HG03460 (cell line): ENCODE results near the gene IFITM2.
"Not testable (repeated sequence)": the region's sequence is repeated elsewhere in the genome, so short reads cannot be mapped to it uniquely, and the experiment has no call there.

Experiments used
- ATAC-seq: cut with Tn5 transposase; IDR thresholded peaks from one replicate; pipeline ENCODE4 v1.9.1; 2021; ENCODE audit not compliant: unreplicated experiment

Gene IFITM2

DNA sequence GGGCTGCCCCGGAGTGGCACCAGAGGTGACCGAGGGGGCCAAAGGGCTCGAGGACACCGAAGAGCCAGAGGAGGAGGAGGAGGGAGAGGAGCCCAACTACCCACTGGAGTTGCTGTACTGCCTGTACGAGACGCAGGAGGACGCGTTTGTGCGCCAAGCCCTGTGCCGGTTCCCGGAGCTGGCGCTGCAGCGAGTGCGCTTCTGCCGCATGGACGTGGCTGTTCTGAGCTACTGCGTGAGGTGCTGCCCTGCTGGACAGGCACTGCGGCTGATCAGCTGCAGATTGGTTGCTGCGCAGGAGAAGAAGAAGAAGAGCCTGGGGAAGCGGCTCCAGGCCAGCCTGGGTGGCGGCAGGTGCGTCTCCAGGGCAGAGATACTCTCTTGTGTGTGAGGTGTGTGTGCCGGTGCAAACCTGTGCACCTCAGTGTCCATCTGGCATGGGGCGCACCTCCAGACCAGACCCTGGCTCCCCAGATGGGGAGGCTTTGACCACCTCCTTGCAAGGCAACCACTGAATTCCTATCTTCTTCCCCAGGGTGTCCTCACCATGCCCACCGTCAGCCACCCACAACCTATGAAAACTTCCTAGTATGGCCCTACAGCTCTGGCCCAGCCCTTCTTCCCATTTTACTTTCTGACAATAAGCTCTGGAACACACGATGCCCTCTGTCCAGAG, 26.0 kb upstream of the IFITM2 start:
- no peak for ATAC-seq

DNA sequence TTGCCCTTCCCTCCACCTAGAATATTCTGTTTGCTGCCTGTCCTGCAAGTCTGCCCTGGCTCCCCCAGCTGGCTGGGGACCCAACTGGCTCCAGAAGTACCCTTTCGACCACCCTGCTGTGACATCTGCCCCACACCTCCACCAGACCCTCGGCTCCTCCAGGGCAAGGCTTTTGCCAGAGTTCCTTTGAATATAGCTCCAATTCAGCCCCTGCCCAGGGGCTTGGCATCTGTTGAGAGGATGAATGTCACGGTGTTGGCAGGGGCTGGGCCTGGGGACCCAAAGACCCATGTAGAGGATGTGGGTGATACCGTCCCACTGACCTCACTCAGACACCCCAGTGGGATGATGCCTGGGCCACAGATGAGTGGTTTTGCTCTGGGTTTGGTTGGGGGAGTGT, 25.4 kb upstream of the IFITM2 start:
- no peak for ATAC-seq

DNA sequence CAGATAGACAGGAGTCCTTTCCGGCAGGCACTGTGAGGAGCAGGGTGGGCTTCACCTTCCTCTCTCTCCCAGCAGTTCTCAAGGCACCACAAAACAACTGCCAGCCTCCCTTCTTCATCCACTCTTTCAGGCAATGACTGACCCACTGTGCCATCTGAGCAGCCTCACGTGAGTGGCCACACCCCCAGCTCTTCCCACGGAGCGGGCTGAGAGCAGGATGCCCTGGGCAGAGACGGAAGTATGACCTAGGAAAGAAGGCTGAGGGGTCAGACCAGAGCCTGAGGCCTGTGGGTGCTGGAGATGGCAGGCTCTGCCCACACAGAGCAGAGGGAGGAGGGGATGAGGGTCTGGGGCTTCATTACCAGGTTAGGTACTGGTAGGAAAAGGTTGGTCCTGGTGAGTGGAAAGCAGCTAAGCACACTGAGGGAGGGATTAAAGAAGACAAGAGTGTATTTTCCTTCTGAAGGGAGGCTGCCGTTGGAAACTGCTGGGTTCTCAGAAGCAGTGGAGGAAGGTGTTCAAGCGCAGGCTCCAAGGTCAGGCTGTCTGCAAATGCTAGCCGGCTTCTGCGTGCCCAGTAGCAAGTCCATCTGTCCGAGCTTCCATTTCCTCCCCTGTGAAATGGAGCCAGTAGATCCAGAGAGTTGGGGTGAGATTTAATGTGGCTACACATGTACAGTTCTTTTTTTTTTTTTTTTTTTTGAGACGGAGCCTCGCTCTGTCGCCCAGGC, 24.8 kb upstream of the IFITM2 start:
- no peak for ATAC-seq

DNA sequence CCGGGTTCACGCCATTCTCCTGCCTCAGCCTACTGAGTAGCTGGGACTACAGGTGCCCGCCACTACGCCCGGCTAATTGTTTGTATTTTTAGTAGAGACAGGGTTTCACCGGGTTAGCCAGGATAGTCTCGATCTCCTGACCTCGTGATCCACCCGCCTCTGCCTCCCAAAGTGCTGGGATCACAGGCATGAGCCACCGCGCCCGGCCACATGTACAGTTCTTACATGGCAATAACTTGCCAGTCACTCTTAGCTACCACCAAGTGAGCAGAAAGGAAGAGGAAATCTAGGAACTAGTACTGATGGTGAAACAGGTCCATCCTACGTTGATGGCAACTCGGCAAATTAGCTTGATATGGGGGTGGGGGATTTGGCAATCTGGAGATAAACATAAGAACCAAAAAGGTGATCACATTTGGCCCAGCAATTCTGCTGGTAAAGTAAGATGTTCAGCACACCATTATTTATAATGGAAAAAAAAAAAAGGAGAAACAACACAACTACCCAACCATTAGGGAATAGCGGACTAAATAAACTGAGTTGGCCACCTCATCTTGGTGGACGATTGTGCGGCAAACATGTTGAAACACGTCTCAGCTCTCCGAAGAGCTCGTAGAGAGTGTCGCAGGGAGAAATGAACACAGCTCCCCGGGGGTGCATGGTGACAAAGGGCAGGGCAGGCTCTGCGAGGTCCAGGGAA, 24.1 kb upstream of the IFITM2 start:
- ATAC-seq = no peak

DNA sequence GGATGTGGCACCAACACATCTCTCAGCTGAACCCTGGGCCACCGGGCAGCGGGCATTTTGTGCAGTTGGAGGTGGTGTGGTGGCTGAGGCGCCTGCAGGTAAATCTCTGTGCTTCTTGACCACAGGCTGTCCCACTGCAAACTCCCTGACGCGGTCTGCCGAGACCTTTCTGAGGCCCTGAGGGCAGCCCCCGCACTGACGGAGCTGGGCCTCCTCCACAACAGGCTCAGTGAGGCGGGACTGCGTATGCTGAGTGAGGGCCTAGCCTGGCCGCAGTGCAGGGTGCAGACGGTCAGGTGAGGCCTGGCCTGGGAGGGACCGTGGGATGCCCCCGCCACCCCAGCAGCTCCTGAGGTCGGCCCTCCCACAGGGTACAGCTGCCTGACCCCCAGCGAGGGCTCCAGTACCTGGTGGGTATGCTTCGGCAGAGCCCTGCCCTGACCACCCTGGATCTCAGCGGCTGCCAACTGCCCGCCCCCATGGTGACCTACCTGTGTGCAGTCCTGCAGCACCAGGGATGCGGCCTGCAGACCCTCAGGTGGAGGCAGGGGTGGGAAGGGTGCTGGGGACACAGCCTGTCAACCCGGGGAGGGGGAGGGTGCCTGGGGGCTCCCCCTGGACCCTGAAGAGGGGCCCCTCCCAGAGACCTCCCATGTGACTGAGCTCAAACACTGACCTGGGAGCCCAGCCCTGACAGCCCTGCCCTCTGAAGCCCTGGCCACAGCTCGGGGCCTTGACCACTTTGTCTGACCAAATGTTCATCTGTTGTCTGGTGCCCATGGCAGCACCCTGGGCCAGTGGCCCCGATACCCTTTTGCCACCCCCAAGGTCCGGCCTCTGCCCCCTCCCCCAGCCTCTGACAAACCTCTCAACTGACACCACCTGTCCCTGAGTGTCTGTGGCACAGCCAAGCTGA, 23.3 kb upstream of the IFITM2 start:
- ATAC-seq = no peak

DNA sequence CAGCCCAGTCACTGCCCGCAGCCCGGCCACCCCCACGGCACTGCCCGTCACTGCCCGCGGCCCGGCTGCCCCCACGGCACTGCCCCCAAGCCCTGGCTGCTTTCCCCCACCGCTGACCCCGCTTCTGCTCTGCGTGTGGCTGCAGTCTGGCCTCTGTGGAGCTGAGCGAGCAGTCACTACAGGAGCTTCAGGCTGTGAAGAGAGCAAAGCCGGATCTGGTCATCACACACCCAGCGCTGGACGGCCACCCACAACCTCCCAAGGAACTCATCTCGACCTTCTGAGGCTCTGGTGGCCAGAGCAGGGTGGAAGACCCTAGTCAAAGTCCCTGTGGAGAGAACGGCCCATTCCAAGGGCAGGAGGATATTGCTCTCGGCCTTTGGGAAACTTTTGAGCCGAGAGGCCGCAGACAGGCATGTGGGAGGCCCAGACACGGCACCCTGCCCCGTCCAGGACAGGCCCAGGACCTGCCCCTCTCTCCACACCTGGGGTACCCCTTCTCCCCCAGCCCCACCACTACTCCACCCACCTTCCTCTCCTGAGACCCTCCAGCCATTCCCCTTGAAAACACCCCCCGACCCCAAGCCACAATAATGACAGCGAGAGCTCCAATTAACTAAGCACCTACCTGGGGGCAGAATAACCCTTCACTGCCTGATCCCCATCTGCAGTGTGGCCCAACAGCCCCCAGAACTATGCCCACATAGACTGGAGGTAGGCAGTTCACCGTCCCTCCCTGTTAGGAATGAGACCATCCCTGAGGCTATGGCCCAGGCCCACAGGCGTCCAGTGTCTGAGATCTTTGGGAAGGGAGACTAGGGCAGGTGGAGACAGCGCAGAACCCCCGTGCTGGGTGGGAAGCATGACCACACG, 22.4 kb upstream of the IFITM2 start:
- no peak for ATAC-seq

DNA sequence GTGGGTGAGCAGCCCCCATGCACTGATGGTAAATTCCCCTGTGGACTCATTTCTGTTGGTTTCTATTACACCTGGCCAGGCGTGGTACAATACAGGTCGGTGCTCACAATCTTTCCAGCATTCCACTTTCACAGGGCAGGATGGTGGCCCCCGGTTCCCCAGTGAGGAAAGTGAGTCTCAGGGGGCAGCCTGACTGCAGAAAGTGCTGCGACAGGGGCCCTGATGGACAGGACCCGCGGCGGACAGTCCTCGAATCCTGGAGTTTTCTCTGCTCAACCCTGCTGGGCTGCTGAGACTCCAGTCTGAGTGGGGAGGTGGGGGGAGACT, 21.8 kb upstream of the IFITM2 start:
- ATAC-seq = no peak

DNA sequence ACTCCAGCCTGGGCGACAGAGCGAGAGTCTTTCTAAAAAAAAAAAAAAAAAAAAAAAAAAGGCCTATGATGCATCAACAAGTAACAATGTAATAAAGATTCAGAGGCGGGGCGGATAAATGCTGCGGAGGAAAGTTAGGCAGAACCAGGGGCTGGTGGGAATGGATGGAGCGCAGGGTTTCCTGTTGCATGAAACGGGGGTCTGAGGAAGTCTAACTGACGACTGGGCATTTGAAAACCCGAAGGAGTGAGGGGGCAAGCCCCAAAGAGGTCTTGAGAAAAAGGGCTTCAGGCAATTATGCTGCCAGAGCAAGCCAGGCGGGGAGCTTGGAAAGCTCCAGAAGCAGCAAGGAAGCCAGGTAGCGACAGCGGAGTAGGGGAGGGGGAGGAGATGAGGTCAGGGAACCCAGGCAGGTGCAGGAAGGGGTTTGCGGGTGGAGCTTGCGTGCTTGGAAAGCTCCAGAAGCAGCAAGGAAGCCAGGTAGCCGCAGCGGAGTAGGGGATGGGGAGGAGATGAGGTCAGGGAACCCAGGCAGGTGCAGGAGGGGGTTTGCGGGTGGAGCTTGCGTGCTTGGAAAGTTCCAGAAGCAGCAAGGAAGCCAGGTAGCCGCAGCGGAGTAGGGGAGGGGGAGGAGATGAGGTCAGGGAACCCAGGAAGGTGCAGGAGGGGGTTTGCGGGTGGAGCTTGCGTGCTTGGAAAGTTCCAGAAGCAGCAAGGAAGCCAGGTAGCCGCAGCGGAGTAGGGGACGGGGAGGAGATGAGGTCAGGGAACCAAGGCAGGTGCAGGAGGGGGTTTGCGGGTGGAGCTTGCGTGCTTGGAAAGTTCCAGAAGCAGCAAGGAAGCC, 20.4 kb upstream of the IFITM2 start:
- not testable (repeated sequence) for ATAC-seq

DNA sequence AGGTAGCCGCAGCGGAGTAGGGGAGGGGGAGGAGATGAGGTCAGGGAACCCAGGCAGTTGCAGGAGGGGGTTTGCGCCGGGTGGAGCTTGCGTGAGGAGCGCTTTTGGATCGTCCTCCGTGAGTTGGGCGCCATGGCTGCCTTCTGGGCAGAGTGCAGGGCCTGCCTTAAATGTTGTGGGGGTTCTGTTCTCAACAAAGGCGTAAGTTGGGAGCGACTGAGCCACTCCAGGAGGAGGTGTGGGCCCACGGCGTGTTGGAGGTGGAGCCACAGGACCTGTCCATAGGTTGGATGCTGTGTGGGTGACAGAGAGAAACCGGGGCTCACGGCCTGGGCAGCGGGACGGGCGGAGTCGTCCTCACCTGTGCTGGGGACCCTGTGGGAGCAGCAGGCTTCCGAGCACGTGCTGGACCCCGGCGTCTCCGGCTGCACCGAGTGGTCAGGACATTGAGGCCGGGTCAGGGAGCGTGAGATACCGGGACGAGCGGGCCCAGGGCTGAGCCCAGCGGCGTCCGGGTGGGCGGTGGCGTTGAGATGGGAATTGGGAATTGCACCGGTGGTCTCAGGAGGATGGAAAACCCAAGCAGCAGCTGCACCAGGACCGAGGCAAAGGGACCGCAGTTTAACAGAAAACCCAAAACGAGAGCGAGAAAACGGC, 19.7 kb upstream of the IFITM2 start:
- no peak for ATAC-seq

DNA sequence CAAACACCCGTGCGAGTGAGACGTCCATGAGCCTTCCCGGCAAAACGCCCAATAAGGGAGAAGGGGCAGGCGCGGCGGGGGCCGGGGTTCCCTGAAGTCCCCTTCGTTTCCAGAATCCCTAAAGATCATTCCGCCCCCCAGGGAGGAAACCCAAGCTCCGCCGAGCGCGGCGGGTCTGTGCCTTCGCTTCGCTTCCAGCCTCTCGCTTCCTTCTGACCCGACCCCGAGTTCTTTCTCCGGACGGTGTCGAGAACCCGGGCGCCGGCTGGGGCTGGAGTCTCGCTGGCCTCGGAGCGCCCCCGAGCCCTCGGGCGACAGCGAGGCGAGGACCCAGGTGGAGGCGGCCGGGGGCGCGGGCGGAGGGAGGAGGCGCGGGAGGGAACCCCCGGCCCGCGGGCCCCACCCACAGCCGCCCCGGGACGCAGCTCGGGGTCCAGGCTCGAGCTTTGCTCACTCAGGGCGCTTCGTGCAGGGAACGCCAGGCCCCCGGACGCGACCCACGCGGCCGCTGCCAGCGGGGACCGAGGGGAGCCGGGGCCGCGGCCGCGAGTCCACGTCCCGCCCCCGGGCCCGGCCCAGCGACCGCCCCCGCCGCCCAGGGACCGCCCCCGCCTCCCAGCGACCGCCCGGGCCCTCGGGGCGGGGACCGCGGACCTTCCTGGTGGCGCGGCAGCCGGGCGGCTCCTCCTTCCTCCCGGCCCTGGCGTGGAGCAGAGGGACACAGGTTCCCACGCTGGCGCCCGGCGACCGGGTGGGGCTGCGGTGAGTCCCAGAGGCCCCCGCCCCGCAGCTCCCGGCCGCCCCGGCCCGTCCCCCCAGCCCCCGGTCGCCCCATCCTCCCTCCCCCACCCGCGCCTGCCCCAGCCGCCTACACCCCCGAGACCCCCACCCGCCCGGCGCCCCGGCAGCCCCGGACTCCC, 18.9 kb upstream of the IFITM2 start, which contains the start of gene PGGHG:
PGGHG (plus strand) TSS at position 649 of the 920 bp plus-strand sequence. CDS start 691 bp downstream, outside the sequence.
- peak; percentile 77 for ATAC-seq

DNA sequence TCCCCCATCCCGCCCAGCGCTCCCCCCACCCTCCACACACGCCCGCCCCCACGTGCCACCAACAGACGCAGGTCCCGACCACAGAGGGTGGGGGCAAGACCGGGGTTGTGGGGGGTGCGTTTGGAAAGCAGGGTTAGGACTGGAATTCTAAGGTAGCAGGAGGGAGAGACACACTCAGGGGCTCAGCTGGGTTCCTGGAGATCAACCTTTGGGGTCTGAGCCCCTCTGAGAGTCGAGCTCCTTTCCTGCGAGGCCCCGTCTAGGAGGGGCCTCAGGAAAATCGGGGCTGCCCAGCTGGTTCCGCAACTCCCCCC, 18.3 kb upstream of the IFITM2 start:
- ATAC-seq = no peak

DNA sequence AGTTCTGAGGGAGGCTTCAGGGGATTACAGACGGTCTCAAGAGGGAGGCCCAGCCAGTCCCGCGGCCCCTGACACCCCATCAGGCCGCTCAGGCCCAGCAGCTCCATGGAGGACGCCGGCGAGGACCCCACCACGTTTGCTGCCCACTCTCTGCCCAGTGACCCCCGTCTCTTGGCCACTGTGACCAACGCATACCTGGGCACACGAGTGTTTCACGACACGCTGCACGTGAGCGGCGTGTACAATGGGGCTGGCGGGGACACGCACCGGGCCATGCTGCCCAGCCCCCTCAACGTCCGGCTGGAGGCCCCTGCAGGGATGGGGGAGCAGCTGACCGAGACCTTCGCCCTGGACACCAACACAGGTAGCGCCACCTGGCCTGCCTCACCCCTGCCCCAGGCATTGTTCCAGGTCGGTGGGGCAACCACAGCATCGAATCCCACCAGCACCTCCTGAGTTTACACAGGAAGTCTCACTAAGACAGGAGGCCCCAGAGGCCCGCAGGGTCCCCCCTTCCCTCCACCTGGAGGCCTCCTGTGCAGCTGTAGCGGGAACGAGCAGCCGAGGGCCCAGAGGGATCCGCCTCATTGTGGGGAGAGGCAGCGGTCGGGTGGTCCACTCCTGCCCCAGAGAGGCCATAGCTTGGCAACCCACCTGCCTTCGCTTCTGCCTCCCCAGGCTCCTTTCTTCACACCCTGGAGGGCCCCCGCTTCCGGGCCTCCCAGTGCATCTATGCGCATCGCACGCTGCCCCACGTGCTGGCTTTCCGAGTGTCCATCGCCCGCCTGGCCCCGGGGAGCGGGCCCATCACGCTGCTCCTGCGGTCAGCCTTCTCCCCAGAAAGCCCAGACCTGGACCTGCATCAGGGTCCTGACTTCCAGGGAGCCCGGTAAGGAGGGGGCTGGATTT, 17.6 kb upstream of the IFITM2 start:
- no peak for ATAC-seq

DNA sequence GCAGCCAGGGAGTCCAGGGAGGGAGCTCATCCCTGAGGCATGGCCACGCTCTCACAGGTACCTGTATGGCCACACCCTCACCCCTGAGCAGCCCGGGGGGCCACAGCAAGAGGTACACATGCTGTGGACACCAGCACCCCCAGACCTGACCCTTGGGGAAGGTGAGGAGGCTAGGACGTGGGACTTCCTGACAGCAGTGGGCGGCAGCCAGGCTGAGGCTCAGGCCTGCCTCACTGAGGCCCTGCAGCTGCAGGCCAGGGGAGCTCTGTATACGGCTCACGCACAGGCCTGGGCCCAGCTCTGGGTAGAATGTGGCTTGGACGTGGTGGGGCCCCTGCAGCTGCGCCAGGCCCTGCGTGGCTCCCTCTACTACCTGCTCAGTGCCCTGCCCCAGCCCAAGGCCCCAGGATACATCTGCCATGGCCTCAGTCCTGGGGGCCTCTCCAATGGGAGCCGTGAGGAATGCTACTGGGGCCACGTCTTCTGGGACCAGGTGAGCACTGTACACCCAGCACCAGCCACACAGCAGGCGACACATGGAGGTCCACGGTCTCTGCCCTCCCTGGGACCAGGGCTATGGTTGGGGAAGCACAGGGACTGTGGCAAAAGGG, 16.9 kb upstream of the IFITM2 start:
- no peak for ATAC-seq

DNA sequence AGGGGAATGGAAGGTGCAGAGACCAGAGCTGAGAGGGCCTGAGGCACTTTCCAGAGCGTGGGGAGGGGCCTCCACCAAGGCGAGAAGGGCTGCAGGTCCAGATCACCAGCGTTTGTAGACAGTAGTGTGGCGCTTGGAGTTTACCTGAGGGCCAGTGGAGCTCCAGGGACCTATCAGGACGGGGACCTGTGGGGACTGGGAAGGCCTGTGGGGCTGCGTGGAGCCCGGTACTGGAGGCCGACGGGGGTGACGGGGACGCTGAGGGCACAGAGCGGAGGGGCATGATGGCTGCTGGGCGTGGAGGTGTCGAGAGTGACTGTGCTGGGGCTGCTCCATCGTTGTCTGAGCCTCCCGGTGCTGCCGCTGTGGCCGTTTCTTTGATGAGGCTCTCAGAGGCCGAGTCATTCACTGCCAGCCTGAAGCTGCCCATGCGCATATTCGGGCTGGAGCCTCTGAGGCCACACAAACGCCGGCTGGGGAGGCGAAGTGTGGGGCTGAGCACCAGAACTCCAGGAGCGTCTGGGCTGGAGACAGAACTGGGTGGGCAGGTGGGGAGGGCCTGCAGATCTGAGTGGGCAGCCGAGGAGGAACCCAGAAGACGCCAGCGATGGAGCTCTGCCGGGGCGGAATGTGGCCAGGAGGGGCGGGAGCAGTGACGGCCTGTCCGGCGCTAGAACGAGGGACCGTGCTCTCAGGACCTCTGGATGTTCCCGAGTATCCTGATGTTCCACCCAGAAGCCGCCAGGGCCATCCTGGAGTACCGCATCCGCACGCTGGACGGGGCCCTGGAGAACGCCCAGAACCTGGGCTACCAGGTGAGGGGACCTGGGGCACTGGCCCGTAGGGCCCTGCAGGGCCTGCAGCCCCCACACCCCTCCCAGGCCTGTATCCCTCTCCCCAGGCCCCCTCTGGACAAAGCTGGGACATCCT, 16.1 kb upstream of the IFITM2 start:
- no peak for ATAC-seq
